Panc1 (cell line): Measurements from ENCODE around the gene SCN3B. TPM values are rescaled to one million over a fixed set of nuclear protein-coding genes. Genes with fewer than 3 reads are reported as not detected.

Experiments
- ATAC-seq: fragments of 200-7000 bp; cut with Tn5 transposase; 2 replicates; pipeline ENCODE4 v1.9.1; 2020; ENCODE audit warnings: mild to moderate bottlenecking, moderate library complexity
- BruUV-seq: library from RNA; stranded (reverse); fragments of 400-500 nt; replicated peaks from 2 replicates; lab custom pipeline; 2021; lab: Mats Ljungman, UMichigan
- CTCF ChIA-PET: fragments of 300-600 bp; sonication (Branson Sonifier 250); formaldehyde crosslinking; loops from one replicate; lab custom pipeline; 2022; ENCODE audit warnings: antibody characterized with exemption; lab: Charles Lee
- POLR2A ChIA-PET: fragments of 300-600 bp; sonication (Branson Sonifier 250); formaldehyde crosslinking; loops from one replicate; lab custom pipeline; 2022; ENCODE audit warnings: antibody characterized with exemption; lab: Charles Lee
- DNase-seq: peaks from one replicate; pipeline ENCODE4 v3.0.0-alpha.2; 2010; ENCODE audit warnings: low read depth, low spot score
- H3K27ac ChIP-seq: 2 replicates; pipeline ENCODE4 v1.5.1; 2011; ENCODE audit warnings: mild to moderate bottlenecking, low read length, inconsistent platforms
- H3K27me3 ChIP-seq: fragments of 200-500 bp; sonication (Bioruptor generic); 2 replicates; pipeline ENCODE4 v1.6.0; 2014; ENCODE audit warnings: low read length, inconsistent platforms; ENCODE audit not compliant: control insufficient read depth, insufficient read depth
- H3K36me3 ChIP-seq: fragments of 200-500 bp; sonication (Bioruptor generic); 2 replicates; pipeline ENCODE4 v1.5.1; 2014; ENCODE audit warnings: inconsistent platforms, mild to moderate bottlenecking, low read length, moderate library complexity; ENCODE audit not compliant: control insufficient read depth, insufficient read depth
- H3K4me1 ChIP-seq: 2 replicates; pipeline ENCODE4 v1.5.1; 2011; ENCODE audit warnings: inconsistent platforms, mild to moderate bottlenecking, low read length, moderate library complexity; ENCODE audit not compliant: control insufficient read depth, insufficient read depth
- H3K4me3 ChIP-seq, 2 experiments: 2 replicates each; pipeline ENCODE4 v1.5.1; 2011 to 2012; ENCODE audit warnings: low read depth in 2 of 2, low read length in 2 of 2, mild to moderate bottlenecking in 2 of 2, inconsistent platforms in 1 of 2, moderate library complexity in 1 of 2
- H3K9me3 ChIP-seq: fragments of 200-500 bp; sonication (Bioruptor generic); 2 replicates; pipeline ENCODE4 v1.5.1; 2014; ENCODE audit warnings: low read depth, mild to moderate bottlenecking, inconsistent platforms, low read length, moderate library complexity; ENCODE audit not compliant: control insufficient read depth, insufficient read depth
- POLR2AphosphoS5 ChIP-seq: IDR thresholded peaks from 2 replicates; pipeline ENCODE4 v1.6.1; 2012; ENCODE audit warnings: mild to moderate bottlenecking, low read depth, low read length, moderate library complexity
- SIN3A ChIP-seq: IDR thresholded peaks from 2 replicates; pipeline ENCODE4 v1.6.1; 2012; ENCODE audit warnings: low read depth, mild to moderate bottlenecking, low read length, moderate library complexity, borderline replicate concordance; ENCODE audit not compliant: insufficient read depth
- TCF7L2 ChIP-seq: IDR thresholded peaks from 2 replicates; pipeline ENCODE4 v1.6.1; 2011; ENCODE audit warnings: mild to moderate bottlenecking, low read depth, low read length, inconsistent platforms
- in situ Hi-C: cut with HindIII; loops from 2 replicates; pipeline ENCODE4 v1.10.0; 2016; ENCODE audit warnings: low sequenced_read_pairs, low pct_unique_long_range_greater_than_20kb
- intact Hi-C: fragments of 100-400 bp; cut with micrococcal nuclease; formaldehyde crosslinking; loops from one replicate; pipeline ENCODE4 v1.10.0; 2022; ENCODE audit not compliant: unreplicated experiment
- total RNA-seq: library from RNA; stranded (reverse); gene quantifications from one replicate; pipeline ENCODE4 v1.2.1, GENCODE V29; 2021; ENCODE audit not compliant: unreplicated experiment
- TF ChIP-seq, protein P1 (sequence below), 2 experiments: IDR thresholded peaks; 2 replicates each; pipeline ENCODE4 v1.6.1; 2011 to 2012; ENCODE audit warnings: low read depth in 2 of 2, control low read depth in 1 of 2, low read length in 1 of 2, mild to moderate bottlenecking in 1 of 2, moderate library complexity in 1 of 2; ENCODE audit not compliant: insufficient read depth in 1 of 2
- TF ChIP-seq, protein P2 (sequence below): fragments of 450-650 bp; IDR thresholded peaks from 2 replicates; pipeline ENCODE4 v1.5.1; 2017; ENCODE audit warnings: mild to moderate bottlenecking

SCN3B gene
- total RNA-seq, 1 experiment from 2014 or later: 0.10 TPM

DNA sequence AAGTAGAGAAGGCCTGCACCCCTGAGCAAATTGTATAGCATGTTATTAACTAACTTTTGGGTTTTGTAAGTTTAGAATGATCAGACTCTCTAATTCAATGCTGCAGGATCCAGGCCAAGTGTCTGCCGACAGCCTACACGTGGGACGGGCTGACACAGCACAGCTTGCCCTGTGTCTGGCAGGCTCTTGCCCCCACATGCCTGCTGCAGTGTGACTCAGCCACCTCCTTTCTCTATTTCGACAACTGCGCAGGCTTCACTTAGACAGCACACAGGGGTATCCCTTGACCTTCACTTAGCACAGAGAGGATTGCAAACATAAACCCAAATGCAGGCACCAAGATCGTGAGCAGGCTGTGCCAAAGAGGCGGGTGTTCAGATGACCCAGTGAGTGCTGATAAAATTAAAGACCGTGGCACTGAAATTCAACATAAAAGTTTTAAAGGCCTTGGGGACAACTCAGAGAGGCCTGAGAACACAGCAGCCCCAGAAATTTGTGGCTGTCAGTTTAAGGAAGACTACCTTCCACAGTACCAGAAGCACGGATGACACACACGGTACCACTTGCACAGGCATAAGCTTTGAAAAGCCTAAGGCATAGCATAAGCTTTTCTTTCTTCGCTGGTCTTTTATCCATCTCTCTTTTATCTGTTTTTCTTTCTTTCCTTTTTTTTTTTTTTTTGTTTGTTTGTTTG, 37.8 kb downstream of the SCN3B start:
- no TSS peak for BruUV-seq
- Histone ChIP-seq H3K27me3 (peaks cover 19% of the 10 kb centered on the region), H3K36me3 (no peaks in the 10 kb centered on the region), H3K9me3 (no peaks in the 10 kb centered on the region), H3K27ac (no peak overlapping the region), H3K4me1 (no peaks in the 10 kb centered on the region), H3K4me3 (no peak overlapping the region)
- in situ Hi-C loops: no loop called here
- ATAC-seq (0 out of 2 replicates have a peak, but pooled peaks have one; percentile 39), DNase-seq (no peak)
- CTCF ChIA-PET: interaction anchor here (0.7 kb wide), 1 partner anchor 192 kb away, joined by 5 read pairs; no protein-coding TSS in a partner anchor
- intact Hi-C loops: no loop called here
- TF ChIP-seq, protein P1, sequence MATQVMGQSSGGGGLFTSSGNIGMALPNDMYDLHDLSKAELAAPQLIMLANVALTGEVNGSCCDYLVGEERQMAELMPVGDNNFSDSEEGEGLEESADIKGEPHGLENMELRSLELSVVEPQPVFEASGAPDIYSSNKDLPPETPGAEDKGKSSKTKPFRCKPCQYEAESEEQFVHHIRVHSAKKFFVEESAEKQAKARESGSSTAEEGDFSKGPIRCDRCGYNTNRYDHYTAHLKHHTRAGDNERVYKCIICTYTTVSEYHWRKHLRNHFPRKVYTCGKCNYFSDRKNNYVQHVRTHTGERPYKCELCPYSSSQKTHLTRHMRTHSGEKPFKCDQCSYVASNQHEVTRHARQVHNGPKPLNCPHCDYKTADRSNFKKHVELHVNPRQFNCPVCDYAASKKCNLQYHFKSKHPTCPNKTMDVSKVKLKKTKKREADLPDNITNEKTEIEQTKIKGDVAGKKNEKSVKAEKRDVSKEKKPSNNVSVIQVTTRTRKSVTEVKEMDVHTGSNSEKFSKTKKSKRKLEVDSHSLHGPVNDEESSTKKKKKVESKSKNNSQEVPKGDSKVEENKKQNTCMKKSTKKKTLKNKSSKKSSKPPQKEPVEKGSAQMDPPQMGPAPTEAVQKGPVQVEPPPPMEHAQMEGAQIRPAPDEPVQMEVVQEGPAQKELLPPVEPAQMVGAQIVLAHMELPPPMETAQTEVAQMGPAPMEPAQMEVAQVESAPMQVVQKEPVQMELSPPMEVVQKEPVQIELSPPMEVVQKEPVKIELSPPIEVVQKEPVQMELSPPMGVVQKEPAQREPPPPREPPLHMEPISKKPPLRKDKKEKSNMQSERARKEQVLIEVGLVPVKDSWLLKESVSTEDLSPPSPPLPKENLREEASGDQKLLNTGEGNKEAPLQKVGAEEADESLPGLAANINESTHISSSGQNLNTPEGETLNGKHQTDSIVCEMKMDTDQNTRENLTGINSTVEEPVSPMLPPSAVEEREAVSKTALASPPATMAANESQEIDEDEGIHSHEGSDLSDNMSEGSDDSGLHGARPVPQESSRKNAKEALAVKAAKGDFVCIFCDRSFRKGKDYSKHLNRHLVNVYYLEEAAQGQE (IDR thresholded peaks at IDR 0.05; ENCODE audit: insufficient read depth in 1 of 2, low read depth in 2 of 2, low read length in 1 of 2): no peak
- TF ChIP-seq, protein P2, sequence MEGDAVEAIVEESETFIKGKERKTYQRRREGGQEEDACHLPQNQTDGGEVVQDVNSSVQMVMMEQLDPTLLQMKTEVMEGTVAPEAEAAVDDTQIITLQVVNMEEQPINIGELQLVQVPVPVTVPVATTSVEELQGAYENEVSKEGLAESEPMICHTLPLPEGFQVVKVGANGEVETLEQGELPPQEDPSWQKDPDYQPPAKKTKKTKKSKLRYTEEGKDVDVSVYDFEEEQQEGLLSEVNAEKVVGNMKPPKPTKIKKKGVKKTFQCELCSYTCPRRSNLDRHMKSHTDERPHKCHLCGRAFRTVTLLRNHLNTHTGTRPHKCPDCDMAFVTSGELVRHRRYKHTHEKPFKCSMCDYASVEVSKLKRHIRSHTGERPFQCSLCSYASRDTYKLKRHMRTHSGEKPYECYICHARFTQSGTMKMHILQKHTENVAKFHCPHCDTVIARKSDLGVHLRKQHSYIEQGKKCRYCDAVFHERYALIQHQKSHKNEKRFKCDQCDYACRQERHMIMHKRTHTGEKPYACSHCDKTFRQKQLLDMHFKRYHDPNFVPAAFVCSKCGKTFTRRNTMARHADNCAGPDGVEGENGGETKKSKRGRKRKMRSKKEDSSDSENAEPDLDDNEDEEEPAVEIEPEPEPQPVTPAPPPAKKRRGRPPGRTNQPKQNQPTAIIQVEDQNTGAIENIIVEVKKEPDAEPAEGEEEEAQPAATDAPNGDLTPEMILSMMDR: no peak
- TF ChIP-seq TCF7L2 (no peak), POLR2AphosphoS5 (no peak), SIN3A (no peak)
- POLR2A ChIA-PET: interaction anchor here (0.7 kb wide), 1 partner anchor 834 kb away, joined by 7 read pairs; no protein-coding TSS in a partner anchor

DNA sequence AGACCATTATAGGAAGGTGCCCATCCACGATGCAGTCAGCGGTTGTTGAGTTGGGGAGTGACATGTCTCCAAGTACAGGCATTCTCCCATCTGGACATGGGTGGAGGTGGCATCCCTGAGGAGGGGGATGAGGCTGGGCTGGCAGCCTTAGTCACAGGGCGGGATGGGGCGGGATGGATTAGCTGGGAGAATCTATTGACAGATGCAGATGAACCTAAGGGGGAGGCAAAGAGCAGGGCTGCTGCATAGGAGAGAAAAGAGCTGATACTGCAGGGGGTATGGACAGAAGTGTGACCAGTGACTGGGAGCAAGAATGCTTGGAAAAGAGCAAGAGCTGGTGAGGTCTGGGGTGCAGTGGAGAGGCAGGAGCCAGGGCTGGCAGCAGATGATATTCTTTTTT, 42.7 kb downstream of the SCN3B start:
- ChIA-PET CTCF (no interaction called here), POLR2A (no interaction called here)
- Histone ChIP-seq H3K27ac (no peak overlapping the region), H3K4me3 (no peak overlapping the region), H3K27me3 (peaks cover 40% of the 10 kb centered on the region), H3K4me1 (no peaks in the 10 kb centered on the region), H3K36me3 (no peaks in the 10 kb centered on the region), H3K9me3 (no peaks in the 10 kb centered on the region)
- ATAC-seq: no peak
- BruUV-seq: no TSS peak
- intact Hi-C loops (no loop called here), in situ Hi-C loops (no loop called here)
- DNase-seq: no peak
- TF ChIP-seq, protein P1 (IDR thresholded peaks at IDR 0.05; ENCODE audit: insufficient read depth in 1 of 2, low read depth in 2 of 2, low read length in 1 of 2): no peak
- TF ChIP-seq TCF7L2: no peak
- no peak for TF ChIP-seq SIN3A
- TF ChIP-seq, protein P2: no peak
- TF ChIP-seq POLR2AphosphoS5: no peak
